Neural progenitor cell (in vitro differentiated cells): ENCODE measurements around the gene C16orf82. TPM values are rescaled to one million over a fixed set of nuclear protein-coding genes. Genes with fewer than 3 reads are reported as not detected.

Source experiments
- DNase-seq: peaks from one replicate; pipeline ENCODE4 v3.0.0-alpha.2; 2016; ENCODE audit warnings: low spot score
- H2AFZ ChIP-seq: fragments of 200-600 bp; sonication (generic); replicated peaks from 2 replicates; pipeline ENCODE4 v1.6.1; 2016; ENCODE audit warnings: antibody characterized with exemption
- H3F3A ChIP-seq: fragments of 200-600 bp; sonication (generic); 2 replicates; pipeline ENCODE4 v1.6.1; 2016; ENCODE audit warnings: antibody characterized with exemption, low read depth
- H3K27ac ChIP-seq: fragments of 200-600 bp; sonication (generic); 2 replicates; pipeline ENCODE4 v1.5.1; 2016; ENCODE audit warnings: mild to moderate bottlenecking
- H3K27me3 ChIP-seq: fragments of 200-600 bp; sonication (generic); 2 replicates; pipeline ENCODE4 v1.6.1; 2016; ENCODE audit warnings: mild to moderate bottlenecking, moderate library complexity
- H3K36me3 ChIP-seq: fragments of 200-600 bp; sonication (generic); 2 replicates; pipeline ENCODE4 v1.5.1; 2016
- H3K4me1 ChIP-seq: fragments of 200-600 bp; sonication (generic); 2 replicates; pipeline ENCODE4 v1.6.1; 2016; ENCODE audit warnings: mixed run types
- H3K4me2 ChIP-seq: fragments of 200-600 bp; sonication (generic); 2 replicates; pipeline ENCODE4 v1.6.1; 2016
- H3K4me3 ChIP-seq: fragments of 200-600 bp; sonication (generic); 2 replicates; pipeline ENCODE4 v1.5.1; 2016
- H3K79me2 ChIP-seq: fragments of 200-600 bp; sonication (generic); 2 replicates; pipeline ENCODE4 v1.6.1; 2016; ENCODE audit warnings: low read depth
- H3K9ac ChIP-seq: fragments of 200-600 bp; sonication (generic); 2 replicates; pipeline ENCODE4 v1.6.1; 2016
- H3K9me3 ChIP-seq: fragments of 200-600 bp; sonication (generic); 2 replicates; pipeline ENCODE4 v1.5.1; 2016; ENCODE audit warnings: low read depth
- H4K20me1 ChIP-seq: fragments of 200-600 bp; sonication (generic); 2 replicates; pipeline ENCODE4 v1.6.1; 2016; ENCODE audit warnings: low read depth
- H3K27ac Mint-ChIP-seq: 3 replicates; pipeline ENCODE4 v1.8.0; 2021; ENCODE audit warnings: mixed read lengths
- H3K27me3 Mint-ChIP-seq: 2 replicates; pipeline ENCODE4 v1.8.0; 2022; ENCODE audit warnings: low read depth, mild to moderate bottlenecking, inconsistent platforms, moderate library complexity, mixed read lengths; ENCODE audit not compliant: insufficient read depth
- H3K36me3 Mint-ChIP-seq: 3 replicates; pipeline ENCODE4 v1.8.0; 2021; ENCODE audit warnings: mixed read lengths
- H3K4me1 Mint-ChIP-seq: 3 replicates; pipeline ENCODE4 v1.8.0; 2021; ENCODE audit warnings: mixed read lengths
- H3K4me3 Mint-ChIP-seq: 3 replicates; pipeline ENCODE4 v1.8.0; 2021; ENCODE audit warnings: mild to moderate bottlenecking, moderate library complexity, mixed read lengths
- H3K9me3 Mint-ChIP-seq: 3 replicates; pipeline ENCODE4 v1.8.0; 2020; ENCODE audit warnings: mixed read lengths
- CTCF ChIP-seq: fragments of 200-600 bp; sonication (generic); IDR thresholded peaks from 2 replicates; pipeline ENCODE4 v1.5.1; 2017; ENCODE audit warnings: antibody characterized with exemption, mild to moderate bottlenecking
- EZH2 ChIP-seq: fragments of 200-600 bp; sonication (generic); IDR thresholded peaks from 2 replicates; pipeline ENCODE4 v1.6.1; 2017; ENCODE audit warnings: antibody characterized with exemption, mild to moderate bottlenecking, moderate library complexity
- EZH2phosphoT487 ChIP-seq: fragments of 200-600 bp; sonication (generic); IDR thresholded peaks from 2 replicates; pipeline ENCODE4 v1.6.1; 2017; ENCODE audit warnings: antibody characterized with exemption
- total RNA-seq: library from RNA; depleted of rRNA; stranded (reverse); fragments of >200 nt; gene quantifications from 2 replicates; pipeline ENCODE4 v1.2.3, GENCODE V29; 2015; ENCODE audit warnings: low replicate concordance

C16orf82 gene
- total RNA-seq, 1 donor from 2014 or later, result 0.13 TPM

- Histone ChIP-seq H4K20me1 (no peaks in the 10 kb centered on the region), H3K4me1 (peaks cover 8% of the 10 kb centered on the region), H3K9ac (no peak overlapping the region), H3K4me2 (peak overlapping the region; percentile 80), H3K36me3 (no peaks in the 10 kb centered on the region), H2AFZ (peak overlapping the region; percentile 73), H3F3A (peaks cover 3% of the 10 kb centered on the region), H3K9me3 (no peaks in the 10 kb centered on the region), H3K27me3 (no peaks in the 10 kb centered on the region), H3K79me2 (no peaks in the 10 kb centered on the region), H3K27ac (no peak overlapping the region), H3K4me3 (peak overlapping the region; percentile 63)
- DNase-seq, result peak; percentile 94
- peaks cover 20% of the 10 kb centered on the region for H3K27me3 Mint-ChIP-seq
- H3K4me3 Mint-ChIP-seq, result peak overlapping the region; percentile 82
- TF ChIP-seq CTCF (peak; percentile 61), EZH2phosphoT487 (no peak)
- H3K9me3 Mint-ChIP-seq, result no peaks in the 10 kb centered on the region
- no peaks in the 10 kb centered on the region for H3K36me3 Mint-ChIP-seq
- peaks cover 15% of the 10 kb centered on the region for H3K4me1 Mint-ChIP-seq
- H3K27ac Mint-ChIP-seq, result no peak overlapping the region
Measured at GRCh38 chr16:27109666-27110523, 43.2 kb downstream of the C16orf82 start.

DNA sequence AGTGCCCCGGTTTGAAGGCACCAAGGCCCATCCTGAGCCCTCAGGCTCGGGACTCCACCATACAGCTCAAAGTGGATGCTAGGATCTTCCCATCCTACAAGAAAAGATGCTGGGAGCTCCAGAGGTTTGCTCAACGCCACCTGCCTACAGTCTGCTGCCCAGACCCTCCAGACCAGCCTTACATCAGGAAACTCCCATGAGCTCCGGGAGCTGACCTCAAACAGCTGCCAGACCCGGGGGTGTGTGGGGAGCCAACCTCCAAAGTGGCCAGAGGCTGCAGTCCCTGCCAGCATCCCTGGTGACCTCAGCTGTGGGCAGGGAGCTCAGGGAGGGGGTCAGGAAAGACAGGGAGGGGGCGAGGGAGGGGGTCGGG is 43.8 kb downstream of the C16orf82 start:
- H3K9me3 Mint-ChIP-seq, result no peaks in the 10 kb centered on the region
- no peak for DNase-seq

GRCh38 chr16:27111486-27111885 is 44.8 kb downstream of the C16orf82 start:
- H4K20me1 ChIP-seq, result no peaks in the 10 kb centered on the region
- no peaks in the 10 kb centered on the region for H3K9me3 ChIP-seq
- no peak overlapping the region for H3K4me2 ChIP-seq
- H2AFZ ChIP-seq, result no peak overlapping the region
- no peak overlapping the region for H3K4me3 ChIP-seq
- no peaks in the 10 kb centered on the region for H3K36me3 ChIP-seq
- Mint-ChIP-seq H3K9me3 (peaks cover 3% of the 10 kb centered on the region), H3K27me3 (peaks cover 17% of the 10 kb centered on the region), H3K36me3 (no peaks in the 10 kb centered on the region), H3K4me1 (peaks cover 15% of the 10 kb centered on the region), H3K27ac (no peak overlapping the region), H3K4me3 (no peak overlapping the region)
- no peak for DNase-seq
- H3F3A ChIP-seq, result peaks cover 3% of the 10 kb centered on the region
- H3K27ac ChIP-seq, result no peak overlapping the region
- TF ChIP-seq EZH2phosphoT487 (no peak), CTCF (no peak), EZH2 (no peak)
- no peak overlapping the region for H3K9ac ChIP-seq
- peaks cover 8% of the 10 kb centered on the region for H3K4me1 ChIP-seq
- no peaks in the 10 kb centered on the region for H3K27me3 ChIP-seq
- H3K79me2 ChIP-seq, result no peaks in the 10 kb centered on the region

More for the DNA sequence above, 43.8 kb downstream of the C16orf82 start:
- Histone ChIP-seq H3K4me3 (no peak overlapping the region), H4K20me1 (no peaks in the 10 kb centered on the region), H3K9ac (no peak overlapping the region), H3K36me3 (no peaks in the 10 kb centered on the region), H3K9me3 (no peaks in the 10 kb centered on the region), H3K4me2 (peak overlapping the region; percentile 80), H3K4me1 (peaks cover 8% of the 10 kb centered on the region), H3K27ac (no peak overlapping the region), H2AFZ (peak overlapping the region; percentile 73), H3K27me3 (no peaks in the 10 kb centered on the region), H3K79me2 (no peaks in the 10 kb centered on the region), H3F3A (peaks cover 3% of the 10 kb centered on the region)
- TF ChIP-seq EZH2, result no peak
- no peak overlapping the region for H3K27ac Mint-ChIP-seq
- H3K4me3 Mint-ChIP-seq, result peak overlapping the region; percentile 82
- peaks cover 15% of the 10 kb centered on the region for H3K4me1 Mint-ChIP-seq
- no peaks in the 10 kb centered on the region for H3K36me3 Mint-ChIP-seq
- peaks cover 20% of the 10 kb centered on the region for H3K27me3 Mint-ChIP-seq
